T-helper 22 cell (primary cell): ENCODE data around the gene PROK2.

ENCODE experiments used
- DNase-seq: peaks from one replicate; pipeline ENCODE4 v3.0.0-alpha.2; 2020; ENCODE audit warnings: low read depth

Gene PROK2

GRCh38 chr3:71786551-71786950 is 1.6 kb upstream of the PROK2 start:
- DNase-seq: no peak

GRCh38 chr3:71786217-71786549 is 1.2 kb upstream of the PROK2 start:
- no peak for DNase-seq

GRCh38 chr3:71785532-71786216 is 726 bp upstream of the PROK2 start:
- DNase-seq: no peak

- no peak for DNase-seq
Observed at GRCh38 chr3:71784201-71784913, 591 bp downstream of the PROK2 start.

- no peak for DNase-seq
Observed at GRCh38 chr3:71783152-71783551, 1.8 kb downstream of the PROK2 start.

GRCh38 chr3:71780430-71780829 is 4.5 kb downstream of the PROK2 start:
- no peak for DNase-seq

- DNase-seq: no peak
Observed at GRCh38 chr3:71779674-71780377, 5.1 kb downstream of the PROK2 start.

- no peak for DNase-seq
Observed at GRCh38 chr3:71778353-71778752, 6.6 kb downstream of the PROK2 start.

GRCh38 chr3:71776538-71776937 is 8.4 kb downstream of the PROK2 start:
- DNase-seq: no peak

GRCh38 chr3:71771884-71772283 is 13.1 kb downstream of the PROK2 start:
- DNase-seq: no peak

GRCh38 chr3:71771126-71771525 is 13.8 kb downstream of the PROK2 start:
- DNase-seq: no peak

- DNase-seq: no peak
Observed at GRCh38 chr3:71763426-71763825, 21.5 kb downstream of the PROK2 start.

- no peak for DNase-seq
Observed at GRCh38 chr3:71760140-71760539, 24.8 kb downstream of the PROK2 start.

GRCh38 chr3:71759401-71759800 is 25.5 kb downstream of the PROK2 start:
- DNase-seq: no peak

- DNase-seq: no peak
Observed at GRCh38 chr3:71758091-71758490, 26.9 kb downstream of the PROK2 start.

- no peak for DNase-seq
Observed at GRCh38 chr3:71754610-71755253, 30.2 kb downstream of the PROK2 start.

GRCh38 chr3:71753701-71754609 is 31.0 kb downstream of the PROK2 start, which contains the start of gene GPR27:
Gene GPR27 (plus strand): TSS chr3:71753855. CDS start chr3:71754050, 195 bp downstream.
- no peak for DNase-seq

- no peak for DNase-seq
Observed at GRCh38 chr3:71752831-71753700, 31.9 kb downstream of the PROK2 start.

GRCh38 chr3:71751602-71752001 is 33.3 kb downstream of the PROK2 start:
- DNase-seq: no peak

- no peak for DNase-seq
Observed at GRCh38 chr3:71744738-71745137, 40.2 kb downstream of the PROK2 start.

- DNase-seq: no peak
Observed at GRCh38 chr3:71742621-71743020, 42.3 kb downstream of the PROK2 start.
